ENCODE measurements around the gene VSIG4. TPM values are rescaled to one million over a fixed set of nuclear protein-coding genes. Genes with fewer than 3 reads are reported as not detected.

The VSIG4 gene
- total RNA-seq, 1 experiment from 2014 or later: not detected

- H3K56ac ChIP-seq (ENCODE audit: insufficient read length, low read depth, low read length): no peak overlapping the region
- Mint-ChIP-seq H3K36me3 (ENCODE audit: insufficient read depth in 1 of 3, low read depth in 3 of 3) (peaks cover 0 to 2% (median 0%) of the 10 kb centered on the region in 3 experiments; a peak in 3 of 7 replicates), H3K4me1 (no peaks in the 10 kb centered on the region), H3K4me3 (no peak overlapping the region), H3K27ac (no peak overlapping the region), H3K27me3 (ENCODE audit: low read depth) (peaks cover 2% of the 10 kb centered on the region; the same call in 1 of the 2 replicates), H3K9me3 (peaks cover 55 to 65% of the 10 kb centered on the region in 2 experiments)
- no peak overlapping the region for H2BK15ac ChIP-seq (ENCODE audit: low read depth, low read length)
- H3K4me1 ChIP-seq (ENCODE audit: insufficient read depth, low read length): no peaks in the 10 kb centered on the region
- no peak overlapping the region for H2AK5ac ChIP-seq (ENCODE audit: insufficient read length, low read length)
- no peak for TF ChIP-seq CTCF (conservative IDR thresholded peaks at IDR 0.05)
- H3T11ph ChIP-seq (ENCODE audit: low read length): no peak overlapping the region
- no peak overlapping the region for H3K14ac ChIP-seq (ENCODE audit: insufficient read depth, low read length)
- H3K79me2 ChIP-seq (ENCODE audit: insufficient read depth, low read length): no peaks in the 10 kb centered on the region
- no peak overlapping the region for H2BK12ac ChIP-seq (ENCODE audit: insufficient read length, low read depth, low read length)
- no peak overlapping the region for H3K18ac ChIP-seq (ENCODE audit: insufficient read length, low read depth, low read length)
- WGBS (ENCODE audit: extremely low coverage, insufficient read length, low lambda C conversion rate): no CpG with 5 or more reads among the region's 2 CpGs
- peaks cover 61% of the 10 kb centered on the region for H3K9me3 ChIP-seq (ENCODE audit: control insufficient read depth, low read depth, low read length)
- DNase-seq: no peak
- H3K4me2 ChIP-seq (ENCODE audit: insufficient read depth, insufficient read length, low read length): no peak overlapping the region
- H3K9ac ChIP-seq (ENCODE audit: extremely low read depth, insufficient read length, low read length): no peak overlapping the region
- no peak overlapping the region for H3K27ac ChIP-seq (ENCODE audit: insufficient read length, low read depth, low read length)
- H4K91ac ChIP-seq (ENCODE audit: insufficient read length, low read depth, low read length): no peak overlapping the region
- no peak overlapping the region for H2BK20ac ChIP-seq (ENCODE audit: low read depth, low read length, poor library complexity, severe bottlenecking)
- no peak overlapping the region for H2BK5ac ChIP-seq (ENCODE audit: insufficient read length, low read length)
- H2BK120ac ChIP-seq (ENCODE audit: low read depth, low read length, poor library complexity, severe bottlenecking): no peak overlapping the region
- H4K20me1 ChIP-seq (ENCODE audit: control insufficient read depth, insufficient read depth, insufficient read length): no peaks in the 10 kb centered on the region
- H3K4ac ChIP-seq (ENCODE audit: low read depth, low read length): no peak overlapping the region
- H3K27me3 ChIP-seq (ENCODE audit: insufficient read depth, low read length): no peaks in the 10 kb centered on the region
- H3K79me1 ChIP-seq (ENCODE audit: insufficient read depth, low read depth, low read length, poor library complexity, severe bottlenecking): no peaks in the 10 kb centered on the region
- H4K5ac ChIP-seq (ENCODE audit: insufficient read length, low read depth, low read length): no peak overlapping the region
- H2AFZ ChIP-seq (ENCODE audit: low read length): no peak overlapping the region
- no peak overlapping the region for H4K8ac ChIP-seq (replicated peaks; ENCODE audit: insufficient read length, low read depth, low read length)
- H3K23ac ChIP-seq (ENCODE audit: insufficient read length, low read depth, low read length): no peak overlapping the region
- no peaks in the 10 kb centered on the region for H3K23me2 ChIP-seq (ENCODE audit: insufficient read length, low read depth, low read length, poor library complexity, severe bottlenecking)
Measured at GRCh38 chrX:66019974-66020373, 19.9 kb downstream of the VSIG4 start.
